Measurements from ENCODE around the gene CNP. TPM values are rescaled to one million over a fixed set of nuclear protein-coding genes. Genes with fewer than 3 reads are reported as not detected.
A peak's percentile ranks its signal among the peaks of the same experiment; 100 is the strongest.
"Not testable (repeated sequence)": the region's sequence is repeated elsewhere in the genome, so short reads cannot be mapped to it uniquely, and the experiment has no call there.

Gene CNP
- total RNA-seq, 1 donor from 2014 or later = 81.6 TPM

DNA sequence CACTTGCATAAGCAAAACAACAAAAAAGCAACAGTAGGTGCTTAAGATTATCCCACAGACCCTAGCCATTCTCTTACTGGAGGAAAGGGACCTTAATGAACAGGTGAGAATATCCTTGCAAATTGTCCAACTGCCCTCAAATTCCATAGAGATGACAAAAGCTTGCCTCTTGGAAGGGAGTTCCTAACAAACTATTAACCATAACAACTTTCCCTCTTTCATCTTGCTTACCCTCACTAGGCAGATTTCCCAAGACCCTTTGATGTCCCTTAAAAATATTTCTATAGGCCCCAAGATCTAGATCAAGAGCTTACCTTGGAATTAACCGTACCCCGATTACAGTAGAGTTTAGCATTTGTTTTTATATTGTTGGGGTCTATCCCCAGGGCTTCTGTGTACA, 21.8 kb downstream of the CNP start:
- Mint-ChIP-seq H3K27me3 (no peaks in the 10 kb centered on the region), H3K4me3 (no peak overlapping the region), H3K27ac (no peak overlapping the region)

GRCh38 chr17:41989702-41990419, 23.3 kb downstream of the CNP start:
- no peaks in the 10 kb centered on the region for H3K27me3 Mint-ChIP-seq
- H3K4me1 Mint-ChIP-seq = no peaks in the 10 kb centered on the region
- no peak overlapping the region for H3K27ac Mint-ChIP-seq
- intact Hi-C loops (cut with micrococcal nuclease) = no loop called here
- H3K36me3 Mint-ChIP-seq (ENCODE audit: low read depth) = peaks cover 74% of the 10 kb centered on the region
- no peak overlapping the region for H3K4me3 Mint-ChIP-seq
- H3K9me3 Mint-ChIP-seq = no peaks in the 10 kb centered on the region
- no peak for DNase-seq

More for the DNA sequence above, 21.8 kb downstream of the CNP start:
- intact Hi-C loops (cut with micrococcal nuclease) = no loop called here
- Mint-ChIP-seq H3K4me1 (no peaks in the 10 kb centered on the region), H3K9me3 (no peaks in the 10 kb centered on the region), H3K36me3 (ENCODE audit: low read depth) (peaks cover 79% of the 10 kb centered on the region)
- DNase-seq = no peak

GRCh38 chr17:41992576-41992975, 26.0 kb downstream of the CNP start:
- intact Hi-C loops (cut with micrococcal nuclease) = no loop called here
- no peaks in the 10 kb centered on the region for H3K9me3 Mint-ChIP-seq
- no peak overlapping the region for H3K27ac Mint-ChIP-seq
- H3K36me3 Mint-ChIP-seq (ENCODE audit: low read depth) = peaks cover 73% of the 10 kb centered on the region
- no peaks in the 10 kb centered on the region for H3K27me3 Mint-ChIP-seq
- H3K4me1 Mint-ChIP-seq = peaks cover 11% of the 10 kb centered on the region
- H3K4me3 Mint-ChIP-seq = no peak overlapping the region
- no peak for DNase-seq

- Mint-ChIP-seq H3K9me3 (no peaks in the 10 kb centered on the region), H3K36me3 (ENCODE audit: low read depth) (peaks cover 55% of the 10 kb centered on the region), H3K4me1 (peaks cover 15% of the 10 kb centered on the region), H3K27ac (no peak overlapping the region), H3K27me3 (no peaks in the 10 kb centered on the region), H3K4me3 (no peak overlapping the region)
- intact Hi-C loops (cut with micrococcal nuclease) = no loop called here
- no peak for DNase-seq
Measured at GRCh38 chr17:41996855-41997164, 30.2 kb downstream of the CNP start.

GRCh38 chr17:41998497-41998896, 31.9 kb downstream of the CNP start:
- Mint-ChIP-seq H3K27ac (no peak overlapping the region), H3K4me1 (peaks cover 23% of the 10 kb centered on the region), H3K9me3 (no peaks in the 10 kb centered on the region), H3K36me3 (ENCODE audit: low read depth) (peaks cover 58% of the 10 kb centered on the region), H3K27me3 (no peaks in the 10 kb centered on the region), H3K4me3 (no peak overlapping the region)
- DNase-seq = no peak
- intact Hi-C loops (cut with micrococcal nuclease) = no loop called here

DNA sequence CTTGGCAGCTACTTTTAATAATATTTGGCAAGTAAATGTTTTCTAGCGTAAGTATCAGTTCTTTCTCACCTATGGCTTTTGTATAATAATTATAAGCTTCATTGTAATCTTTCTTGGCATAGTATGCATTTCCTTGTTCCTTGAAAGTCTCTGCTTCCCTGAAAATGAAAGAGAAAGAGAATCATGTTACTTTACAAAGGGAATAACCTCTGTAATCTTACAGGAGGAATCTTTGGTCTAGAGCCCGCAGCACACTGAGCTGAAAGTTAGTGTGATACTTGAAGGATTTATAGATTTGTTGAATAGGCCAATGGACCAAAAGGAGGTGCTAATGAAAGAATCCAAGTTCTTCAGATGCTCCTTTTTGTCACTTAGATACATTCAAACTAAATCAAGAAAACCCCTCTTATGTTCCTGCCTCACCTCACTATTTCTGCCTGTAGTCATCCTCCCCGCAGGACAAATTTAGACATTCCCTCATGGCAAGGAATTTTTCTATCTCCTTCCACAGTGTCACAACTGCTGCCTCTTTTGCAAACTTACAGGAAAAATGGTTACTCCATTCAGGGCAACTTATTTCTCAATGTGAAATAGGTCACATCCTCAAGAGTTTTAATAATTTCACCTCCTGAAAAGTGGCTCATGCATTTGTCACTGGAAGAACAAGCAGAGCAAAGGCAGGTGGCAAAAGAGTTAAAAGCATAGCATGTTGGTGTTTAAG, 34.0 kb downstream of the CNP start:
- no peaks in the 10 kb centered on the region for H3K9me3 Mint-ChIP-seq
- H3K4me1 Mint-ChIP-seq = peaks cover 27% of the 10 kb centered on the region
- H3K36me3 Mint-ChIP-seq (ENCODE audit: low read depth) = peaks cover 51% of the 10 kb centered on the region
- intact Hi-C loops (cut with micrococcal nuclease) = no loop called here
- no peak for DNase-seq
- no peak overlapping the region for H3K4me3 Mint-ChIP-seq
- no peak overlapping the region for H3K27ac Mint-ChIP-seq
- no peaks in the 10 kb centered on the region for H3K27me3 Mint-ChIP-seq

DNA sequence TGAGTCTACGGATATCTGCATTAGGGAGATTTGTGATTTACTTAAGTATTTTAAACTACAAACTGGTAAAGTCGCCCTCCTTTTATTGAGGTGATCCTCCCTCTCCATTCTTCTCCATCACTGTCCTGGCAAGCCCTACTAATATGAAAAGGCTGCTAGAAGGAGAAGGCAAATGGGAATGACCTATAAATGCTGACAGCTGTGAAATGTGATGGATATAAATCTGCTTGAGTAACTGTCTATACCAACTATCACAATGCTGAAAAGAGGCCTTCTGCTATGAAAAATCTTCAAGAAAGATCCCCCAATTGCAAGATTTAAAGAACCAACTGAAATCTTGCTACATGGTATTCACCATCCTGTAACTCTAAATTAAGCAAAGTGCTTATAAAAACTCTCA, 35.1 kb downstream of the CNP start:
- H3K4me1 Mint-ChIP-seq = peaks cover 20% of the 10 kb centered on the region
- H3K4me3 Mint-ChIP-seq = no peak overlapping the region
- intact Hi-C loops (cut with micrococcal nuclease) = no loop called here
- DNase-seq = no peak
- no peaks in the 10 kb centered on the region for H3K9me3 Mint-ChIP-seq
- H3K27me3 Mint-ChIP-seq = no peaks in the 10 kb centered on the region
- no peak overlapping the region for H3K27ac Mint-ChIP-seq
- peaks cover 41% of the 10 kb centered on the region for H3K36me3 Mint-ChIP-seq (ENCODE audit: low read depth)

- Mint-ChIP-seq H3K4me3 (no peak overlapping the region), H3K4me1 (peaks cover 19% of the 10 kb centered on the region), H3K36me3 (ENCODE audit: low read depth) (peaks cover 40% of the 10 kb centered on the region), H3K9me3 (no peaks in the 10 kb centered on the region), H3K27me3 (no peaks in the 10 kb centered on the region), H3K27ac (no peak overlapping the region)
- intact Hi-C loops (cut with micrococcal nuclease) = no loop called here
- DNase-seq = no peak
Measured at GRCh38 chr17:42002175-42002791, 35.7 kb downstream of the CNP start.

- DNase-seq = no peak
- peaks cover 38% of the 10 kb centered on the region for H3K36me3 Mint-ChIP-seq (ENCODE audit: low read depth)
- H3K4me3 Mint-ChIP-seq = no peak overlapping the region
- peaks cover 19% of the 10 kb centered on the region for H3K4me1 Mint-ChIP-seq
- intact Hi-C loops (cut with micrococcal nuclease) = no loop called here
- H3K27ac Mint-ChIP-seq = no peak overlapping the region
- H3K27me3 Mint-ChIP-seq = no peaks in the 10 kb centered on the region
- H3K9me3 Mint-ChIP-seq = no peaks in the 10 kb centered on the region
Measured at GRCh38 chr17:42002792-42003301, 36.3 kb downstream of the CNP start.

DNA sequence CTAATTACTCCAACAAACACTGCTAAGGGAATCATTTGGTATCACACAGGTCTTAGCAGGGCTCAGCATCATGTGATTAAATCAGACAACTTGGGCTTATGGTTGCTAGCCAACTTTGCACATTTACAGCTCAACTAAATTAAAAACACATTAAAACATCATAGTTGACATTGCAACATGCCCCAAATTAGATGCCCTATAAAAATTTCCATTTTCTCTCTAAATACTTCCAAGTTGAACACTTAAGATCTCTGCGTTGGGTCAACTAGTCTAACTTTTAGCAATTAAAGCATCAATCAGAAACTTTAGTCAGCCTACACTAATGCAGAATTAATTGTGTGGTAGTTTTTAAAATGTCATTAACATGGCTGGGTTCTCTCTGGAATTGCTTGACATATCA, 38.6 kb downstream of the CNP start:
- H3K27me3 Mint-ChIP-seq = no peaks in the 10 kb centered on the region
- H3K9me3 Mint-ChIP-seq = no peaks in the 10 kb centered on the region
- no peak for DNase-seq
- peaks cover 24% of the 10 kb centered on the region for H3K4me1 Mint-ChIP-seq
- H3K27ac Mint-ChIP-seq = no peak overlapping the region
- intact Hi-C loops (cut with micrococcal nuclease) = no loop called here
- peaks cover 38% of the 10 kb centered on the region for H3K36me3 Mint-ChIP-seq (ENCODE audit: low read depth)
- no peak overlapping the region for H3K4me3 Mint-ChIP-seq

DNA sequence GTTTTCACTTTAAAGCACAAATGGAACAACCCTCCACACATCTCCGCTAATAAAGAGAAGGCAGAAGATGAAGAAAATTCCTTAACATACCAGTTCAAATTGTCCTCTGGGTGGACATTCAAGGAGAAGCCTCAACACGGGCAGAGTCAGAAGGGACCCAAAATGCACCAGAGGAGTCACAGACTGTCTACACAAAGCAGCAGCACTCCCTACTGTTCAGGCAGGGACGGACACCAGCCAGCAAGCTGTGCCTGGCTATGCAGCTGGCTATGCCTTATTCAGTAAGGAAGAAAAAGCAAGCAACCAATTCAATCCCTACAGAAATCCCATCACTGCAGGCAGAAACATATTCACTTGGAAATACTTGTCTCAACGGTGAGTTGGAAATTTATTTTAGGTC, 42.6 kb downstream of the CNP start:
- H3K4me3 Mint-ChIP-seq = no peak overlapping the region
- H3K27ac Mint-ChIP-seq = peak overlapping the region; percentile 29
- DNase-seq = no peak
- intact Hi-C loops (cut with micrococcal nuclease) = no loop called here
- H3K4me1 Mint-ChIP-seq = peaks cover 36% of the 10 kb centered on the region
- no peaks in the 10 kb centered on the region for H3K9me3 Mint-ChIP-seq
- peaks cover 23% of the 10 kb centered on the region for H3K36me3 Mint-ChIP-seq (ENCODE audit: low read depth)
- no peaks in the 10 kb centered on the region for H3K27me3 Mint-ChIP-seq

DNA sequence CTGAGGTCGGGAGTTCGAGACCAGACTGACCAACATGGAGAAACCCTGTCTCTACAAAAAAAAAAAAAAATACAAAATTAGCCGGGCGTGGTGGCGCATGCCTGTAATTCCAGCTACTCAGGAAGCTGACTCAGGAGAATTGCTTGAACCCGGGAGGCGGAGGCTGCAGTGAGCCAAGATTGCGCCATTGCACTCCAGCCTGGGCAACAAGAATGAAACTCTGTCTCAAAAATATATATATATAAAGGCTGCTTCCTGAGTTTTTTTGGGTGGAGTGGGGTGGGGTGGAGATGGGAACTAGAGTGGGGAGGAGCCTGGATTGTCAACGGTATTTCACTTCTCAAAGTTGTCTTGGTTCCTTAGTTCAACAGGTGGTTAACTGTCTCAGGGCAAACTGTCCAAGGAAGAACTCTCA, 43.7 kb downstream of the CNP start:
- H3K9me3 Mint-ChIP-seq; intact Hi-C loops (cut with micrococcal nuclease); DNase-seq; H3K4me3 Mint-ChIP-seq; H3K27me3 Mint-ChIP-seq: not testable (repeated sequence)
- Mint-ChIP-seq H3K27ac (peak overlapping the region; percentile 65), H3K4me1 (peaks cover 39% of the 10 kb centered on the region), H3K36me3 (ENCODE audit: low read depth) (peaks cover 23% of the 10 kb centered on the region)

DNA sequence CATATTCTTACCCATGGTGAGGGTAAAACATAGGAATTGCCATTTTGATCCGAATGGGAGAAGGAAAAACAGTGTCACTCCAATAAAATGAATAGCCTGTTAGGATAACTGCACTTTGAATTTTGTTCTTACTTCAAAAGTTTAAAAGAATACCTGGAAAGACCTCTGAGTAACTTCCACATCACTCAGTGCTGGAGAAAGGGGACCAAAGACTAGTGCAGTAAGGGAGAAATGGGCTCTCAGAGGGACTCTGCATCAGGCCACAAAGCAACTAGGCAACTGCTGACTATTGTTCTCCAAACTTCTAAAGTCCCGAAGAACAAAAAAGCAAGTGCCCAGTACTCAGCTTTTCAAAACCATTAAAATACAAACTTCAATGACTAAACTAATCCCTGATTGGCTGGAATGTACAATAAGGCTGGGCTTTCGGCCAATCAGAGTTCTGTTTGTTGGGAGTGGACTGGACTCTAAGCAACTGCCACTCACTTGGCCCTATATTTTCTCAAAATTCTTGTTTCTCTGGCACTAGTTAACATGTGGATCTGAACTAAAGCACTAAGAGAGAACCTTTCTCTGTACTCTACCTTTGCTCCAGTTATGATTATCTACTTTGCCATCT, 44.4 kb downstream of the CNP start:
- intact Hi-C loops (cut with micrococcal nuclease) = no loop called here
- Mint-ChIP-seq H3K27ac (peak overlapping the region; percentile 65), H3K4me3 (no peak overlapping the region), H3K9me3 (no peaks in the 10 kb centered on the region), H3K27me3 (no peaks in the 10 kb centered on the region), H3K36me3 (ENCODE audit: low read depth) (peaks cover 23% of the 10 kb centered on the region), H3K4me1 (peaks cover 39% of the 10 kb centered on the region)
- no peak for DNase-seq

GRCh38 chr17:42012363-42012762, 45.8 kb downstream of the CNP start:
- H3K27ac Mint-ChIP-seq; H3K27me3 Mint-ChIP-seq; DNase-seq; H3K4me3 Mint-ChIP-seq; intact Hi-C loops (cut with micrococcal nuclease); H3K9me3 Mint-ChIP-seq: not testable (repeated sequence)
- Mint-ChIP-seq H3K36me3 (ENCODE audit: low read depth) (peaks cover 26% of the 10 kb centered on the region), H3K4me1 (peaks cover 43% of the 10 kb centered on the region)
